GM20431 (cell line): Measurements from ENCODE around the gene LRRC57.

ENCODE experiments used
- in situ Hi-C: fragments of 300-500 bp; cut with MseI, MboI; formaldehyde crosslinking; loops from one replicate; pipeline ENCODE4 v1.15.0; 2020; ENCODE audit warnings: low sequenced_read_pairs; ENCODE audit not compliant: unreplicated experiment

The LRRC57 gene

GRCh38 chr15:42493679-42494078 is 54.9 kb downstream of the LRRC57 start:
- in situ Hi-C loops = no loop called here

- in situ Hi-C loops = no loop called here
These were observed 56.9 kb downstream of the LRRC57 start for GRCh38 chr15:42491539-42492225.

GRCh38 chr15:42490671-42491538 is 57.7 kb downstream of the LRRC57 start, which contains the start of gene ZNF106:
TSS of gene ZNF106 (minus strand) at chr15:42491141. CDS start at chr15:42472289, 18,852 bp downstream.
- in situ Hi-C loops = no loop called here

GRCh38 chr15:42490291-42490670 is 58.3 kb downstream of the LRRC57 start:
- in situ Hi-C loops = no loop called here
